Transverse colon (tissue), 4 donors: ENCODE results near the gene IRGQ. TPM values are rescaled to one million over a fixed set of nuclear protein-coding genes. Genes with fewer than 3 reads are reported as not detected.

ENCODE experiments used
- DNase-seq: peaks from one replicate; pipeline ENCODE4 v3.0.0-alpha.2; 2019
- H3K27ac ChIP-seq, 4 donors: fragments of 200-600 bp; sonication (generic); 2 replicates each; pipeline ENCODE4 v1.5.1; 2016 to 2018; ENCODE audit warnings: inconsistent platforms in 4 of 4
- H3K27me3 ChIP-seq: fragments of 200-600 bp; sonication (generic); 2 replicates; pipeline ENCODE4 v1.5.1; 2017; ENCODE audit warnings: inconsistent platforms
- H3K36me3 ChIP-seq, 4 donors: fragments of 200-600 bp; sonication (generic); 2 replicates each; pipeline ENCODE4 v1.5.1; 2017 to 2019; ENCODE audit warnings: inconsistent platforms in 4 of 4
- H3K4me1 ChIP-seq, 4 donors: fragments of 200-600 bp; sonication (generic); 2 replicates each; pipeline ENCODE4 v1.5.1; 2017 to 2020; ENCODE audit warnings: inconsistent platforms in 4 of 4
- H3K4me3 ChIP-seq, 4 donors: fragments of 200-600 bp; sonication (generic); 1 replicate in 1 of 4; 2 replicates in 3 of 4; pipeline versions ENCODE4 v1.5.1 to v1.6.1; 2017 to 2019; ENCODE audit warnings: inconsistent platforms in 4 of 4
- H3K9me3 ChIP-seq, 2 donors: fragments of 200-600 bp; sonication (generic); 2 replicates each; pipeline ENCODE4 v1.5.1; 2017 to 2019; ENCODE audit warnings: inconsistent platforms in 2 of 2
- EP300 ChIP-seq: sonication (generic); formaldehyde crosslinking; IDR thresholded peaks from one replicate; pipeline ENCODE4 v1.6.1; 2017; ENCODE audit warnings: antibody characterized with exemption, low read depth
- POLR2A ChIP-seq: fragments of 450-650 bp; IDR thresholded peaks from one replicate; pipeline ENCODE4 v1.6.1; 2016; ENCODE audit warnings: antibody characterized with exemption, mild to moderate bottlenecking, moderate library complexity
- POLR2AphosphoS5 ChIP-seq, 3 donors: sonication (generic); formaldehyde crosslinking; IDR thresholded peaks; one replicate each; pipeline ENCODE4 v1.6.1; 2016; ENCODE audit warnings: antibody characterized with exemption in 3 of 3
- WGBS, 2 donors: methylation state at CpG; one replicate each; pipeline ENCODE4 v1.1.5; 2018; ENCODE audit warnings: low coverage in 1 of 2; 5-methylcytosine and 5-hydroxymethylcytosine counted together
- in situ Hi-C, 4 donors: fragments of 200-750 bp; cut with MboI; loops; one replicate each; pipeline versions ENCODE4 v1.15.0 to v1.15.1; 2017; ENCODE audit warnings: low sequenced_read_pairs in 3 of 4, low pct_ligation_motif_present in 1 of 4, low pct_unique_long_range_greater_than_20kb in 1 of 4
- intact Hi-C: fragments of 100-400 bp; cut with DNase I; formaldehyde crosslinking; loops from one replicate; pipeline ENCODE4 v1.15.1; 2023; ENCODE audit warnings: low total_unique reads
- total RNA-seq, 4 donors: library from RNA; depleted of rRNA; stranded (reverse); fragments of >200 nt; gene quantifications; one replicate each; pipeline ENCODE4 v1.1.0, GENCODE V29; 2016
- TF ChIP-seq, protein P1 (sequence below), 5 experiments: fragments of 200-600 bp in 3 of 5; fragments of 450-650 bp in 2 of 5; sonication (generic) in 3 of 5; IDR thresholded peaks; 1 replicate in 2 of 5; 2 replicates in 3 of 5; pipeline ENCODE4 v1.5.1; 2016 to 2017; ENCODE audit warnings: antibody characterized with exemption in 5 of 5, inconsistent platforms in 3 of 5, mild to moderate bottlenecking in 2 of 5, moderate library complexity in 1 of 5

The IRGQ gene
- total RNA-seq, 4 donors from 2014 or later, result 15.7 to 32.5 (median 24.7) TPM

DNA sequence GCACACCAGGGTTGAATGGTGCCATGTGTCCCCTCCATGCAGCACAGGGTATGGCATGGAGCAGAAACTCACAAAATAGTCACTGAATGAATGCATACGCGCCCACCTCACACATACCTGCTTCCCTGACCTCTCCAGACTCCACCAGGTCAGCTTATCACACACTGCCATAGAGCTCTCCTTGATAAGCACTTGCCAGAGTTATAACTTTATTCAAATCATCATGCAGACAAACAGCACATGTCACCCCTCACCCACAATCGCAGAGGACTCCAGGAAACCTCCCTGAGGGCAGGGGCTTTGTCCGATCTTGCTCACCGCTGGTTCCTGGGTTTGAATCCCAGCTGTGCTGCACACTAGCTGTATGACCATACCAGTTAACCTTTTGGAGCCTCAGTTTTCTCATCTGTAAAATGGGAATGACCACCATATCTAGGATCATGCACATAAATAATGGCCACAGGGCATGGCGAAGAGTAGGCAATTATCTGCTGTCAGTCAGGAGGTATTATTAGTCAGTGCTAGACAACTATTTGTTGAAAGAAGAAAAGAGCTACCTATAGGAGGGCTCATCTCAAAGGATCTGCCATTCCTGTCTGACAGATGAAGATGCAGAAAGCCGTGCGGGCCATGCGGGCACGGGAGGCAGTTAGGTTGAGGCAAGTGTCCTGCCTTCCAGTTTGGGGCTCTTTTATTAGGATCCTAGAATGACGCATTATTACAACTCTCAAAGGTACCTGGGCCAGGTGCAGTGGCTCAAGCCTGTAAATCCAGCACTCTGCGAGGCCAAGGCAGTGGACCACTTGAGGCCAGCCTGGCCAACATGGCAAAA lies 34.6 kb downstream of the IRGQ start:
- in situ Hi-C loops (no loop called here), intact Hi-C loops (loop anchor here (10.0 kb wide), 1 partner anchor 93 kb away; no protein-coding TSS in a partner anchor)
- no peak overlapping the region for H3K27ac ChIP-seq
- TF ChIP-seq POLR2A, result no peak
- TF ChIP-seq, protein P1, sequence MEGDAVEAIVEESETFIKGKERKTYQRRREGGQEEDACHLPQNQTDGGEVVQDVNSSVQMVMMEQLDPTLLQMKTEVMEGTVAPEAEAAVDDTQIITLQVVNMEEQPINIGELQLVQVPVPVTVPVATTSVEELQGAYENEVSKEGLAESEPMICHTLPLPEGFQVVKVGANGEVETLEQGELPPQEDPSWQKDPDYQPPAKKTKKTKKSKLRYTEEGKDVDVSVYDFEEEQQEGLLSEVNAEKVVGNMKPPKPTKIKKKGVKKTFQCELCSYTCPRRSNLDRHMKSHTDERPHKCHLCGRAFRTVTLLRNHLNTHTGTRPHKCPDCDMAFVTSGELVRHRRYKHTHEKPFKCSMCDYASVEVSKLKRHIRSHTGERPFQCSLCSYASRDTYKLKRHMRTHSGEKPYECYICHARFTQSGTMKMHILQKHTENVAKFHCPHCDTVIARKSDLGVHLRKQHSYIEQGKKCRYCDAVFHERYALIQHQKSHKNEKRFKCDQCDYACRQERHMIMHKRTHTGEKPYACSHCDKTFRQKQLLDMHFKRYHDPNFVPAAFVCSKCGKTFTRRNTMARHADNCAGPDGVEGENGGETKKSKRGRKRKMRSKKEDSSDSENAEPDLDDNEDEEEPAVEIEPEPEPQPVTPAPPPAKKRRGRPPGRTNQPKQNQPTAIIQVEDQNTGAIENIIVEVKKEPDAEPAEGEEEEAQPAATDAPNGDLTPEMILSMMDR (IDR thresholded peaks at IDR 0.05), result no peak
- TF ChIP-seq EP300, result no peak
- no peak for TF ChIP-seq POLR2AphosphoS5 (IDR thresholded peaks at IDR 0.05)
- H3K9me3 ChIP-seq, result no peaks in the 10 kb centered on the region
- peaks cover 0 to 13% (median 7%) of the 10 kb centered on the region in 4 donors for H3K4me1 ChIP-seq
- DNase-seq, result no peak
- H3K27me3 ChIP-seq, result no peaks in the 10 kb centered on the region
- no peak overlapping the region for H3K4me3 ChIP-seq
- 90 to 98% methylated on average over 2 to 12 of the region's 12 CpGs for WGBS, 2 donors
- H3K36me3 ChIP-seq, result no peaks in the 10 kb centered on the region

DNA sequence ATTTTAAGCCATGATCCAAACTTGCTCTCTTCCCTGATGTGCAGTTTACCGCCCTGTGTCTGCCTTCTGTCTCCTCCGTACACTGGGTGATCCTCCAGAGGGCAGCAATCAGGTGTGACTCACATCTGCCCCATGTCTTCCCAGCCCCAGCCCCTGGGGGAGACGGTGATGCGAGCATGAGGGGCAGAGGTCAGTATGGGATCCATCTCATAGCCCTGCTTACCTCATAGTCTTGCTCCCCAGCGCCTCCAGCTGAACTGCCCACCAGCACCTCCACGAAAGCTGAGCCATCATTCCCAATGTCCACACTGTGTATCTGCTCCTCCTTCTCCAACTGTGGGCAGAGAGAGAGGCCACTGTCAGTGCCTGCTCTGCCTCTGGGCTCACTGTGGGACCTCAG lies 35.2 kb downstream of the IRGQ start:
- no peak overlapping the region for H3K27ac ChIP-seq
- H3K9me3 ChIP-seq, result no peaks in the 10 kb centered on the region
- peaks cover 0 to 13% (median 7%) of the 10 kb centered on the region in 4 donors for H3K4me1 ChIP-seq
- no peak overlapping the region for H3K4me3 ChIP-seq
- intact Hi-C loops, result loop anchor here (1.0 to 10.0 kb wide), 2 partner anchors 32 to 94 kb away; no protein-coding TSS in a partner anchor
- peaks cover 0 to 6% (median 0%) of the 10 kb centered on the region in 4 donors for H3K36me3 ChIP-seq
- DNase-seq, result no peak
- in situ Hi-C loops, result no loop called here
- no peaks in the 10 kb centered on the region for H3K27me3 ChIP-seq
- WGBS, 2 donors, result 89% methylated on average over 6 of the region's 6 CpGs; no CpG with 5 or more reads in 1 of the 2 donors
- no peak for TF ChIP-seq POLR2AphosphoS5 (IDR thresholded peaks at IDR 0.05)
- TF ChIP-seq, protein P1 (IDR thresholded peaks at IDR 0.05), result no peak
- no peak for TF ChIP-seq POLR2A
- TF ChIP-seq EP300, result no peak

DNA sequence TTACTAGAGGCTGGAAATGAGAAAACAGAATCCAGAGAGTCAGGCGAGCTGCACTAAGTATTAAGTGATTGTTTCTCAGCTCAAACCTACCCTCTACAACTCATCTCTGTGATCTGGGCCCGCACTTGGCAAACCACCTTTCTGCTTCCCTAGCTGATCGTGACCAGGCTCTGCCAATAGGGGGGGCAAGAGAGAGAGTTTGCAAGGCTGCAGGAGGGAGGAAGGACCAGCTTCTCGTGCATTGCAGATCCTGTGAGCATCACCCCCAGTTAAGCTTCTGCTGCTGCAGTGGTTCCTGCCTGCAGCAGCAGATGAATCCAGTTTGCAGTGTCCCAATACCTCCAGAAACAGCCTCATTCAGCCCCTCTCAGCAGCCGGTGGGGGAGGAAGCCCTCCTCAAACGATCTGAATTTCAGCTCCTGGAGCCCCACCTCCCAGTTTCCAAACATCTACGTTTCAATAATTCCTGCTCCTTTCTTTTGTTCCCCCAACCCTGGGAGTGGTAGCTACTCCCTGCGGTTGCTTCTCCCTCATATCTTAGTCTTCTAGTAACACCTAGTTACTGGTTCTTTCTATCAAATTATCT lies 40.7 kb downstream of the IRGQ start:
- intact Hi-C loops, result no loop called here

More for the DNA sequence above, 40.7 kb downstream of the IRGQ start:
- peak; percentile 79 for DNase-seq
- no peak overlapping the region for H3K27ac ChIP-seq
- WGBS, 2 donors, result 42 to 62% methylated on average over 3 to 8 of the region's 8 CpGs
- peaks cover 0 to 36% (median 11%) of the 10 kb centered on the region in 4 donors for H3K36me3 ChIP-seq
- no peak overlapping the region for H3K4me3 ChIP-seq
- in situ Hi-C loops, result loop anchor here in 1 of 4 donors (10.0 kb wide), 1 partner anchor 90 kb away; no protein-coding TSS in a partner anchor
- no peaks in the 10 kb centered on the region for H3K4me1 ChIP-seq
- TF ChIP-seq, protein P1 (IDR thresholded peaks at IDR 0.05), result peak; percentile 44 to 68 (median 54)
- TF ChIP-seq POLR2AphosphoS5 (IDR thresholded peaks at IDR 0.05), result no peak
- H3K27me3 ChIP-seq, result no peaks in the 10 kb centered on the region
- no peaks in the 10 kb centered on the region for H3K9me3 ChIP-seq
